Neutrophil (primary cell): Measurements from ENCODE around the gene TAB2.

Experiments
- H3K27ac ChIP-seq: fragments of 200-600 bp; sonication (generic); 2 replicates; pipeline ENCODE4 v1.5.1; 2016; ENCODE audit warnings: mild to moderate bottlenecking, moderate library complexity
- H3K27me3 ChIP-seq: fragments of 200-600 bp; sonication (generic); 2 replicates; pipeline ENCODE4 v1.6.0; 2016; ENCODE audit warnings: mild to moderate bottlenecking
- H3K36me3 ChIP-seq: fragments of 200-600 bp; sonication (generic); 2 replicates; pipeline ENCODE4 v1.5.1; 2017
- H3K4me1 ChIP-seq, 2 experiments: fragments of 200-600 bp in 1 of 2; sonication (generic) in 1 of 2; 1 replicate in 1 of 2; 2 replicates in 1 of 2; pipeline versions ENCODE4 v1.5.1 to v1.6.1; 2013 to 2016; ENCODE audit warnings: low read depth in 1 of 2, low read length in 1 of 2, mild to moderate bottlenecking in 1 of 2, moderate library complexity in 1 of 2; ENCODE audit not compliant: control insufficient read depth in 1 of 2, insufficient read depth in 1 of 2
- H3K4me3 ChIP-seq, 2 experiments: fragments of 200-600 bp in 1 of 2; sonication (generic) in 1 of 2; 1 replicate in 1 of 2; 2 replicates in 1 of 2; pipeline ENCODE4 v1.5.1; 2013 to 2016; ENCODE audit warnings: low read depth in 1 of 2, low read length in 1 of 2, mild to moderate bottlenecking in 1 of 2, moderate library complexity in 1 of 2
- H3K9me3 ChIP-seq: fragments of 200-600 bp; sonication (generic); 2 replicates; pipeline ENCODE4 v1.5.1; 2016
- TF ChIP-seq, protein P1 (sequence below): fragments of 200-600 bp; sonication (generic); IDR thresholded peaks from 2 replicates; pipeline ENCODE4 v1.5.1; 2016; ENCODE audit warnings: antibody characterized with exemption

TAB2 gene

GRCh38 chr6:149364557-149364956 lies 47.0 kb downstream of the TAB2 start:
- Histone ChIP-seq H3K27ac (no peak overlapping the region), H3K4me1 (peaks cover 16 to 17% of the 10 kb centered on the region in 2 experiments), H3K27me3 (no peaks in the 10 kb centered on the region), H3K36me3 (no peaks in the 10 kb centered on the region), H3K9me3 (no peaks in the 10 kb centered on the region), H3K4me3 (no peak overlapping the region)
- TF ChIP-seq, protein P1, sequence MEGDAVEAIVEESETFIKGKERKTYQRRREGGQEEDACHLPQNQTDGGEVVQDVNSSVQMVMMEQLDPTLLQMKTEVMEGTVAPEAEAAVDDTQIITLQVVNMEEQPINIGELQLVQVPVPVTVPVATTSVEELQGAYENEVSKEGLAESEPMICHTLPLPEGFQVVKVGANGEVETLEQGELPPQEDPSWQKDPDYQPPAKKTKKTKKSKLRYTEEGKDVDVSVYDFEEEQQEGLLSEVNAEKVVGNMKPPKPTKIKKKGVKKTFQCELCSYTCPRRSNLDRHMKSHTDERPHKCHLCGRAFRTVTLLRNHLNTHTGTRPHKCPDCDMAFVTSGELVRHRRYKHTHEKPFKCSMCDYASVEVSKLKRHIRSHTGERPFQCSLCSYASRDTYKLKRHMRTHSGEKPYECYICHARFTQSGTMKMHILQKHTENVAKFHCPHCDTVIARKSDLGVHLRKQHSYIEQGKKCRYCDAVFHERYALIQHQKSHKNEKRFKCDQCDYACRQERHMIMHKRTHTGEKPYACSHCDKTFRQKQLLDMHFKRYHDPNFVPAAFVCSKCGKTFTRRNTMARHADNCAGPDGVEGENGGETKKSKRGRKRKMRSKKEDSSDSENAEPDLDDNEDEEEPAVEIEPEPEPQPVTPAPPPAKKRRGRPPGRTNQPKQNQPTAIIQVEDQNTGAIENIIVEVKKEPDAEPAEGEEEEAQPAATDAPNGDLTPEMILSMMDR, result no peak

- Histone ChIP-seq H3K36me3 (peaks cover 5% of the 10 kb centered on the region), H3K27ac (no peak overlapping the region), H3K27me3 (no peaks in the 10 kb centered on the region), H3K4me1 (peaks cover 11% of the 10 kb centered on the region in 2 experiments), H3K4me3 (no peak overlapping the region), H3K9me3 (no peaks in the 10 kb centered on the region)
- TF ChIP-seq, protein P1, result no peak
Measured at GRCh38 chr6:149365197-149365596, 47.7 kb downstream of the TAB2 start.

DNA sequence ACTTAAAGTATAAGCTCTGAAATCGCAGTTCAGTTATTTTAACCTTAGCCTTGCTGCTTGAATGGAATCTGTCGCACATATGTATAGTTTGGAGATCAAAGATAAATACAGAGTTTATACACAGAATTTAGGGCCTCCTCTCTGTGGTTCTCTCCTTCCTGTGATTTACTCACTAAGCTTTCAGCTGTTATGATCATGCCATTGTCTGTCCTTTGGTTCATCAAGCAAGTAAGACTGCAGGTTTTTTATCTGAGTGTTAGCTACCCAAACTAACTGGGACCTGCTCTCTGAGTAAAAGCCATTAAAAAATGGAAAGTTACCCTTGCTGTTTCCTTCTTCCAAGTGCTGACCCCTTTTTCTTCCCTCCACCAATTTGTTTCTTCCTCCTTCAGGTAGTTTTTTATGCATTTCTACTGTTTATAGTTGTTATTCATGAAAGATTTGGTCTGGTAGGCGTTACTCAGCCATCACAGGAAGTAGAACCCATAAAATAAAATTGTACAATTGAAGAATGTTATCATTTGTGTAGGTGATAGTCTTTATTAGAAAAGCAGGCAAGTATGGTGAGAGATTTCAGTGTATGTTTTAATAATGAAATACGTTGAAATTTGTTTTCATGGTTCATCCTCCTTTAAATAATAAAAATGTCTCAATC lies 48.9 kb downstream of the TAB2 start:
- H3K9me3 ChIP-seq, result no peaks in the 10 kb centered on the region
- H3K4me3 ChIP-seq, result no peak overlapping the region
- no peaks in the 10 kb centered on the region for H3K27me3 ChIP-seq
- TF ChIP-seq, protein P1, result no peak
- H3K36me3 ChIP-seq, result peaks cover 15% of the 10 kb centered on the region
- H3K4me1 ChIP-seq, result peaks cover 0 to 1% of the 10 kb centered on the region in 2 experiments
- no peak overlapping the region for H3K27ac ChIP-seq

DNA sequence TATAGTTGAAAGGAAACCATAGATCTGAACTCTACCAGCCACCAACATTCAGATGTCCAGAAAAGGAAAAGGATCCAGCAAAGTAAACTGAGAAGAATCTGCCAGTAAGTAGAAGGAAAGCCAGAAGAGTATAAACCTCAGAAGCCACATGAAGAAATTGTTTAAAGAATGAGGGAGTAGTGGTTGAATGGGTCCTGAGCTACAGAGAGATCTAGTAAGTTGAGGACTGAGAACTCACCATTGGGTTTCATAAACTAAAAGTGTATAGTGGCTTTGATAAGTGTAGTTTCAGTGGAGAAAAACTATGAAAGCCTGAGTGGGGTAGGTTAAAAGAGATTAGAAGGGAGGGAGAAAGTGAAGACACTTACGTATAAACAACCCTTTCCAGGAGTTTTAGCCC lies 50.6 kb downstream of the TAB2 start:
- H3K4me3 ChIP-seq, result no peak overlapping the region
- TF ChIP-seq, protein P1, result no peak
- no peaks in the 10 kb centered on the region for H3K9me3 ChIP-seq
- peak overlapping the region; percentile 21 for H3K27ac ChIP-seq
- H3K4me1 ChIP-seq, result no peaks in the 10 kb centered on the region
- no peaks in the 10 kb centered on the region for H3K27me3 ChIP-seq
- H3K36me3 ChIP-seq, result peaks cover 16% of the 10 kb centered on the region

DNA sequence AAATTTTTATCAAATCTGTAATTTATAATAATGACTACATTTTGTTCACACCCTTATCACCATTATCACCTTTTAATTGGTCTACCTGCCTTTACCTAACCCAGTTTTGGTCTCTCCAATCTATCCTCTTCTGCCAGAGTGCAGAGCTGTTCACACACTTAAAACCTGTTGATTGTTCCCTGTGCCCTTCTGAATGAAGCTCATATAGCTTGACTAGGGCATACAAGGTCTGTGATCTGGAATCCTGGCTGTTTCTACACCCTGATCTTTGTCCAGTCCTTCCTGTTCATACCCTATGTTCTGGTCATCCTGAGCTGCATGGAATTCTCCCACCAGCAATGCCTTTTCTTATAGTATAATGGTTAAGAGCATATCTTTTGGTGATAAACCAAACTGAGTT lies 53.6 kb downstream of the TAB2 start:
- H3K36me3 ChIP-seq, result peaks cover 25% of the 10 kb centered on the region
- H3K27ac ChIP-seq, result no peak overlapping the region
- H3K9me3 ChIP-seq, result no peaks in the 10 kb centered on the region
- H3K4me3 ChIP-seq, result no peak overlapping the region
- H3K4me1 ChIP-seq, result no peaks in the 10 kb centered on the region
- TF ChIP-seq, protein P1, result no peak
- no peaks in the 10 kb centered on the region for H3K27me3 ChIP-seq
